Hematopoietic multipotent progenitor cell treated with erythropoietin and hydrocortisone succinate and interleukin-3 and kit ligand, for 17 days (in vitro differentiated cells): Measurements from ENCODE around the gene CPNE6.
A peak's percentile ranks its signal among the peaks of the same experiment; 100 is the strongest.

Experiments used
- DNase-seq: peaks from one replicate; pipeline ENCODE4 v3.0.0-alpha.2; 2015; ENCODE audit warnings: low spot score

The CPNE6 gene

GRCh38 chr14:24086193-24086955, 15.0 kb downstream of the CPNE6 start:
- DNase-seq = no peak

GRCh38 chr14:24087004-24087403, 15.6 kb downstream of the CPNE6 start:
- no peak for DNase-seq

- no peak for DNase-seq
Observed at GRCh38 chr14:24088095-24088494, 16.7 kb downstream of the CPNE6 start.

- no peak for DNase-seq
Observed at GRCh38 chr14:24089890-24090289, 18.5 kb downstream of the CPNE6 start.

GRCh38 chr14:24092110-24092504, 20.7 kb downstream of the CPNE6 start:
- DNase-seq = no peak

GRCh38 chr14:24092505-24093206, 21.3 kb downstream of the CPNE6 start:
- no peak for DNase-seq

GRCh38 chr14:24093207-24093900, 22.0 kb downstream of the CPNE6 start:
- no peak for DNase-seq

GRCh38 chr14:24093901-24094840, 22.8 kb downstream of the CPNE6 start, which contains the start of gene PCK2:
PCK2 (plus strand) TSS chr14:24094311; CDS start chr14:24094406, 95 bp downstream.
- DNase-seq = peak; percentile 86

GRCh38 chr14:24094841-24095270, 23.5 kb downstream of the CPNE6 start:
- DNase-seq = peak; percentile 41

GRCh38 chr14:24095271-24096068, 24.1 kb downstream of the CPNE6 start:
- DNase-seq = peak; percentile 86

- DNase-seq = no peak
Observed at GRCh38 chr14:24096545-24097181, 25.3 kb downstream of the CPNE6 start.

GRCh38 chr14:24098229-24098926, 27.0 kb downstream of the CPNE6 start:
- DNase-seq = no peak

- no peak for DNase-seq
Observed at GRCh38 chr14:24098927-24099813, 27.8 kb downstream of the CPNE6 start.

- no peak for DNase-seq
Observed at GRCh38 chr14:24100197-24100981, 29.0 kb downstream of the CPNE6 start.

GRCh38 chr14:24100982-24101494, 29.7 kb downstream of the CPNE6 start:
- DNase-seq = no peak

- DNase-seq = no peak
Observed at GRCh38 chr14:24102357-24103048, 31.1 kb downstream of the CPNE6 start.

GRCh38 chr14:24103451-24103850, 32.1 kb downstream of the CPNE6 start:
- DNase-seq = no peak
